Activated naive CD4-positive, alpha-beta T cell treated with anti-CD3 and anti-CD28 coated beads, Interleukin-2, amount 50 U/mL, for 16 hours (primary cell): ENCODE data around the gene RAB31.

Source experiments
- DNase-seq: peaks from one replicate; pipeline ENCODE4 v3.0.0-alpha.2; 2020

Gene RAB31

GRCh38 chr18:9796935-9797549 lies 88.9 kb downstream of the RAB31 start:
- no peak for DNase-seq

GRCh38 chr18:9802175-9803062 lies 94.3 kb downstream of the RAB31 start:
- DNase-seq, result no peak

DNA sequence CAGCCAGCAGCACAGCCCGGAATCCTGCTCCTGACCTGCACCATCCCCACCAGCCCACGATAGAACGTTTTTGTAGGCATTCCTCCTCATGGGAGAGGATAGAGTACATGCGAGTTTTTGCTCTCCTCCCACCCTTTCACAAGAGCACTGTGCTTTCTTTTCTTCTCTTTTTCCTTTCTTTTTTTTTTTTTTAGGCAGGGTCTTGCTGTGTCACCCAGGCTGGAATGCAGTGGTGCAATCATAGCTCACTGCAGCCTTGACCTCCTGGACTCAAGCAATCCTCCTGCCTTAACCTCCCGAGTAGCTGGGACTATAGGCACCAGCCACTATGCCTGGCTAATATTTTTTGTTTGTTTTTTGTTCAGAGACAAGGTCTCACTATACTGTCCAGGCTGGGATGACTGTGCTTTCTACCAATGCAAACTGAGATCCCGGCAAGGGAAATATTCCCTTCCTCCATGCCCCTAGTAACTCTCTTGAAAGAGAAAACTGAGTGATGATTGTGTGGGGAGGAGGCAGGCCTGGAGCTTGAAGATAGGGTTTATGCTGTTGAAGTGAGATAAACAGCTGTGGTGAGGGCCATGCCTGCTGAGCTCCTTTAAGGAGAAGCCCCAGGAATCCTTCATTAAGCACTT lies 95.1 kb downstream of the RAB31 start:
- DNase-seq, result no peak

- no peak for DNase-seq
These were observed 95.8 kb downstream of the RAB31 start for GRCh38 chr18:9803698-9804516.

- no peak for DNase-seq
These were observed 96.5 kb downstream of the RAB31 start for GRCh38 chr18:9804517-9805104.

DNA sequence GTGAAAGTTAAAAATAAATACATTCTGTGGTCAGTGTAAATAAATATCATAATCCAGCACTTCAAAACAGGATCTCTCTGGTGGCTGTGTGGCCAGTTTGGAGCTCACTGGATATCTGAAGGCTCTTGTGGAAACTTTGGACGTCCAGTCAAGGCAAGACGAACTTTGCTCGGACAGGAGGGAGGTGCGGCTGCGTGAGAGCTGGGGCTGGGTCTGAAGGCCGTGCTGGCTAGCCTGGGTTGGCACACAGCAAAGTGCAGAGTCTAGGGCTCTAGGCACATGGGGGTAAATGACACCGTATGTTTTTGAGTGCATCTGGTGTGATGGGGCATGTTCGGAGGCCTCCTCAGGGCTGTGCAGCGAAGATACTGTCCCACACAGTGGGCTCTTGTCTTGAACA lies 98.8 kb downstream of the RAB31 start:
- no peak for DNase-seq

DNA sequence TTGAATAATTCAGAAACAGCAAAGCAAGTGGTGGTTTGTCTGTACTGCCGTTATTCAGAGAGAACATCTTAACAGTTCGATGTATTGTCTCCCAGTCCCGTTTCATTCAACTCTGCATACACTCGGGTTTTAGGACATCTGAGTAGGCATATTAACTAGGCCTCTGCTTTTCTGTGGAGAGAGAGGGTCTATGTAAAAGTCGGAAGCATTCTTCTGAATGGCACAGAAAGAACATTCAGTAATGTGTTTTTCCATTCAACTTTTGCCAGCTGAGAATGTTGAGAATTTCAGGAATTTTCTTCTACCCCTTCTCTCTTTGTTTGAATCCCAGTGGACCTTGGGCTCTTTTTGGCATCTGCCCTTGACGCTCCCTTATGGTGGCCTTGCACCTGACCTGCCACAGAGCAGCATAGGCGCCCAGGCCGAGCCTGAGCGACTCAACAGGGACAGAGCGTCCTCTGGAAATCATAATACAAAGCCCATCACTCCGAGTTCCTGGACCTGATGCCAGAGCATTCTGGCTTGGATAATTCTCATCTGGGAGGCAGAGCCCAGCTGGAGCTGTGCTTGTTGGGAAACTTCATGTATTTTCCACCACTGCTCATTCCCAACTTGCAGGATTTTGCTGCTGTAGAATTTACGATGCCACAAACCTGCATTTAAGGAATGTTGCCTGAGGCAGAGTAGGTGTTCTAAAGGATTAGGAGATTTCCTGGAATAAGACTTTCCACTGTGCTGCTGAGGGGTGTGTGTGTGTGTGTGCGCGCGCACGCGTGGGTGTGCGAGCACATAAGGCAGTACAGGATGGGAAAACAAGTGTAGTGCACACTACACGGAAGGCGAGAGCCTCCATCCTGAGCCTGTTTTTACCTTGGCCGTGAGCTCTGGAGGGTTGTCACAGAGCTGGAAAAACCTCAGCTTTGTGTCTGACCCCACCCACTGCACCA lies 100.5 kb downstream of the RAB31 start:
- DNase-seq, result no peak

GRCh38 chr18:9809697-9810096 lies 101.6 kb downstream of the RAB31 start:
- no peak for DNase-seq

- no peak for DNase-seq
These were observed 102.2 kb downstream of the RAB31 start for GRCh38 chr18:9810299-9810698.

DNA sequence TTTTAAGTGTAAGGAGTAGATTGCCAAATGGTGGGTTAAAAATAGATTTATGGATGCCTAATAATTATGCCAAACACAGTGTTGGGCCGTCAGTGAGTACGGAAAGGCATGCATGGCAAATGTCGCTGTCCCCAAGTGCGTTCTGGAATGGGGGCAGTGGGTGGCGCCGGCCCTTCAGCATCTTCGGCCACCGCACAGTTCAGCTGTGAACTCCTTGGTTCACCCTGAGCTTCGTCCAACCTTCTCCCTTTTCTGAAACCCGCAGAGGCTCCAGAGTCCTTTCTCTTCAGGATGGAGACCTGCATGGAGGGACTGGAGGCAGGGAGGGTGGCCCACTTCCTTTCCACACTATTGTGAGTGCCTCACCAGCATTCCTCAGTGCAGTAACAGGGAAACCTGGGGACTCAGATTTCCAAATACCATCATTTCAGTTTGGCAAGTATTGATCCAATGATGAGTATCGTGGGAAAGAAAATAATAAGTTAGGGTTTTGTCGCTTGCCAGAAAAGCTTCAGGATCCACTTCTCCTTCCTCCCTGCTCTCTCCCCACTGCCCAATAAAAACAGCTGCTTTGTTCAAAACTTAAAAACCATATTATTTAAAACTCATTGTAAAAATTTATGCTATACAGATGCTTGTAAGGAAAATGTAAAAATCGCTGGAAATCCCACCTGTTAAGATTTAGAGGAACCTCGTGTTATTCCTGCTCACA lies 103.0 kb downstream of the RAB31 start:
- DNase-seq, result no peak

GRCh38 chr18:9811978-9812377 lies 103.9 kb downstream of the RAB31 start:
- no peak for DNase-seq

GRCh38 chr18:9814431-9814830 lies 106.3 kb downstream of the RAB31 start:
- DNase-seq, result no peak

DNA sequence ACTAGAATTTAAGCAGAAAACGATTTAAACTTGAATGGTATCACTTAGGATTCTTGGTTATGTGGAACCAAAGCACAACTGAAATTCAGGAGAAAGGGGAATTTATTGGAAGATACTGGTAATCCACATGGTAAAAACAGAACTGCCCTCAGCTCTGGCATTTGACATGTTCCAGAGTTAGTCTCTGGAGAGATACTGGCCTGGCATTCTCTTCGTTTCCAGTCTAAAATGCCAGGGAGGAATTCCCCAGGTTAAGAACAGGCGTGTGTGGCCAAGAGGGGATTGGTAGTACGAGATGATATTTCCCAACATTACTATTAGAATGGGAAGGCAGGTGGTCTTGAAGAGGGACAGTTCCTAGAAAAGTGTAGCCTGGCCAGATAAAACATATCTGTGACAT lies 109.2 kb downstream of the RAB31 start:
- DNase-seq, result no peak

GRCh38 chr18:9817725-9818422 lies 109.8 kb downstream of the RAB31 start:
- no peak for DNase-seq

DNA sequence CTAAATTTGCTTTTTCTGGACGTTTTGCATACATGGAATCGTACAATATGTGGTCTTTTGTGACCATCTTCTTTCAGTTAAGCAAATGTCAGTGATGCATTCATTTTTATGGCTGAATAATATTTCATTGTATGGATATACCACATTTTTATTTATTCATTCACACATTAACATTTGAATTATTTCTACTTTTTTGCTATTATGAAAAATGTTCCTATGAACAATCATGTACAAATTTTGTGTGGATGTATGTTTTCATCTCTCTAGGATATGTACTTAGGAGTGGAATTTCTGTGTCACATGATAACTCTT lies 110.3 kb downstream of the RAB31 start:
- no peak for DNase-seq

DNA sequence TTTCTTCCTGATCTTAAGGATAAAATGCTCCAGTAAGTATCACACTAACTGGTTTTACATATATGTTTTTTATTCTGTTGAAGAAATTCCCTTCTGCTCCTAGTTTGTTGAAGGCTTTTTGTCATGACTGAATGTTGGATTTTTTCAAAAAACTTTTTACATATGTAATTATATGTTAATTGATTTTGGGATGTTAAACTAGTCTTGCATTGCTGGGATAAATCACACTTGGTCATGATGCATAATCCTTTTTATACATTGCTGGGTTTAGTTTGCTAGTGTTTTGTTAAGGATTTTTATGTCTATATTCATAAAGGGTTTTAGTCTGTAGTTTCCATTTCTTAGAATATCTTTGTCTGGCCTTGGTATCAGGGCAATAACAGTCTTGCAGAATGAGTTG lies 112.0 kb downstream of the RAB31 start:
- DNase-seq, result no peak

DNA sequence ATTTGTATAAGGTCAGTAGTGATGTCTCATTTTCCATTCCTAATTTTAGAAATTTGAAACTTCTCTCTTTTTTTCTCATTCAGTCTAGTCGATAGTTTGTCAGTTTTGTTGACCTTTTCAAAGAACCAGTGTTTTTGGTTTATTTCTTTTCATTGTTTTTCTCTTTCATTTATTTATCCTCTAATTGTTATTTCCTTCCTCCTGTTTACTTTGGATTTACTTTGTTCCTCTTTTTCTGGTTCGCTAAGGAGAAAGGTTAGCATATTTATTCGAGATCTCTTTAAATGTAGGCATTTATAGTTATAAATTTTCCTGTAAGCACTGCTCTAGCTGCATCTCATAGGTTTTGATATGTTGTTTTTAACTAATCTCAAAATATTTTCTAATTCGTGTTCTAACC lies 112.6 kb downstream of the RAB31 start:
- DNase-seq, result no peak

DNA sequence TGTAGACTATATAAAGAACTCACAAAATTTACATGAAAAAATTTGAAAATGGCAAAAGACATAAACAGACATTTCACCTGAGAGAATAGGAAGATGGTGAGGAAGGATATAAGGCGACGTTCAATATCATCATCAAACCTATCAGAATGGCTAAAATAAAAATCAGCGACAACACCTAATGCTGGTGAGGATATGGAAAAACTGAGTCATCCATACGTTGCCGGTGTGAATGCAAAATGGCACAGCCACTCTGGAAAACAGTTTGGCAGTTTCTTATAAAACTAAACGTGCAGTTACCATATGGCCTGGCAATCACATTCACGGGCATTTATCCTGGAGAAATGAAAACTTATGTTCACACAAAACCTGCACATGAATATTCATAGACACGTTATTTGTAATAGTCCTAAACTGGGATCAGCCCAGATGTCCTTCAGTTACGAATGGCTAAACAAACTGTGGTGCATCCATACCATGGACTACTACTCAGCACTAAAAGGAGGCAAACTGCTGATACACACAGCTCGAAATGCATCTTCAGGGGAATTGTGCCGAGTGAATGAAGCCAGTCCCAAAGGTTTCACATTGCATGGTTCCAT lies 114.6 kb downstream of the RAB31 start:
- DNase-seq, result no peak

GRCh38 chr18:9823805-9824473 lies 115.8 kb downstream of the RAB31 start:
- no peak for DNase-seq

DNA sequence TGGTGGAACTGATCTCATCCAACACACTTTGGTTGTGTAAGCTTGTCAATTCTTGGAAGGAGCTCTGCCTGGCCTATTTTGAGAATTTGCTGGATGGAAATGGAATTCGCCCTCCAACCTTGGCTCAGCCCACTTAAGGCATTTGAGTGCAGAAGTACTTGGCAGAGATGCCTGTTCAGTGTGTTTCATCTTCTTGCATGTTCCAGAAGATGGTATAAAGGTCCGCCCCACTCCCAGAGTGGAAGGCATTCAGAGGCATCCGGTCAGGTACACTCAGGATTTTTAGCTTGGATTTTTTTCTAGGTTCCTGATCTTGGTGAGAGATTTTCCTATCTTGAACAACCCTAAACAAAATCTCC lies 116.4 kb downstream of the RAB31 start:
- no peak for DNase-seq
